ENCODE measurements around the gene REPIN1.

DNA sequence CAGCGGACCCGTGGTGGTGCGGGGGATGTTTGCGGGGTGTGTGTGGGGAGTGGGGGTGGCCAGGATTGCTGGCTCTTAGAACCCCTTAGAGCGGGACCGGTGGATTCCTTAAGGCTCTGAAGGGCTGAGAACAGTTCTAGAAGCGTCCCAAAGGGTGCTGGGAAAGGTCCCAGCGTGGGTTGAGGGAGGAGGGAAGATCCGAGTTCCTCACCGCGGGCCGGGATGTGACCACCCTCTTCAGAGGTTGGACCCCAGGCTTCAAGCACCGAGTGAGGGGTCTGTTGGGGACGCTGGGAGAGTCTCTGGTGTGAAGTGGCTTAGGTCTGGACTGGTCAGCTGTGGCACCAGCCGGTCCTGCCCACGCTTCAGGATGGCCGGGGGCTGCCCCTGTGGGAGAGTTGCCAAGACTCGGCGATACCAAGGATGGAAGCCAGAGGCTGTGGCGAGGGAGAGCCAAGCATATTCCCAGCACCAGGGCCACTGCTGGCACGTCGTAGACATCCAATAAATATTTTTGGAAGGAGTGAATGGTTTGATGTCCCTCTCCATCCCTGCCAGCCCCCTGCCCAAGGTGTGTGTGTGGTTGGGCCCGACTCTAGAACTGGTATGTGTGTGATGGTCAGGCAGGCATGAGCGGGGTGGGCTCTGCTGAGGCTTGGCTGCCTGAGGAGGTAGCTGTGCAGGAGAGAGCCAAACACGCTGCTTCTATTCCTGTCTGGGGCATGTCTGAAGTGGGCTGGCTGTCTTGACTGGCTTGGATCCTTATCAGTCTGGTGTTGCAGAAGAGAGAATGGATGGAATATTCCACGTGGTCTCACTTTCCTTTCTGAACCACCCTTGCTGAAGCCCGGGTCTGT, 29.7 kb downstream of the REPIN1 start:
- TF ChIP-seq, protein P1, sequence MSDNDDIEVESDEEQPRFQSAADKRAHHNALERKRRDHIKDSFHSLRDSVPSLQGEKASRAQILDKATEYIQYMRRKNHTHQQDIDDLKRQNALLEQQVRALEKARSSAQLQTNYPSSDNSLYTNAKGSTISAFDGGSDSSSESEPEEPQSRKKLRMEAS (IDR thresholded peaks at IDR 0.05; ENCODE audit: low read depth) = no peak
- no peak for TF ChIP-seq GABPA (IDR thresholded peaks at IDR 0.05; ENCODE audit: low read depth)
- TF ChIP-seq EP300 (IDR thresholded peaks at IDR 0.05; ENCODE audit: borderline replicate concordance in 1 of 2, low read depth in 1 of 2, low read length in 1 of 2) = no peak
- no peak for TF ChIP-seq POLR2AphosphoS5 (IDR thresholded peaks at IDR 0.05; ENCODE audit: low read depth, low read length)
- TF ChIP-seq, protein P2, sequence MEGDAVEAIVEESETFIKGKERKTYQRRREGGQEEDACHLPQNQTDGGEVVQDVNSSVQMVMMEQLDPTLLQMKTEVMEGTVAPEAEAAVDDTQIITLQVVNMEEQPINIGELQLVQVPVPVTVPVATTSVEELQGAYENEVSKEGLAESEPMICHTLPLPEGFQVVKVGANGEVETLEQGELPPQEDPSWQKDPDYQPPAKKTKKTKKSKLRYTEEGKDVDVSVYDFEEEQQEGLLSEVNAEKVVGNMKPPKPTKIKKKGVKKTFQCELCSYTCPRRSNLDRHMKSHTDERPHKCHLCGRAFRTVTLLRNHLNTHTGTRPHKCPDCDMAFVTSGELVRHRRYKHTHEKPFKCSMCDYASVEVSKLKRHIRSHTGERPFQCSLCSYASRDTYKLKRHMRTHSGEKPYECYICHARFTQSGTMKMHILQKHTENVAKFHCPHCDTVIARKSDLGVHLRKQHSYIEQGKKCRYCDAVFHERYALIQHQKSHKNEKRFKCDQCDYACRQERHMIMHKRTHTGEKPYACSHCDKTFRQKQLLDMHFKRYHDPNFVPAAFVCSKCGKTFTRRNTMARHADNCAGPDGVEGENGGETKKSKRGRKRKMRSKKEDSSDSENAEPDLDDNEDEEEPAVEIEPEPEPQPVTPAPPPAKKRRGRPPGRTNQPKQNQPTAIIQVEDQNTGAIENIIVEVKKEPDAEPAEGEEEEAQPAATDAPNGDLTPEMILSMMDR (IDR thresholded peaks at IDR 0.05) = no peak
- TF ChIP-seq NRF1 (IDR thresholded peaks at IDR 0.05; ENCODE audit: low read depth, low read length) = no peak
- TF ChIP-seq GATA2 (CRISPR knock-in tag; IDR thresholded peaks at IDR 0.05) = no peak
- TF ChIP-seq, protein P3, sequence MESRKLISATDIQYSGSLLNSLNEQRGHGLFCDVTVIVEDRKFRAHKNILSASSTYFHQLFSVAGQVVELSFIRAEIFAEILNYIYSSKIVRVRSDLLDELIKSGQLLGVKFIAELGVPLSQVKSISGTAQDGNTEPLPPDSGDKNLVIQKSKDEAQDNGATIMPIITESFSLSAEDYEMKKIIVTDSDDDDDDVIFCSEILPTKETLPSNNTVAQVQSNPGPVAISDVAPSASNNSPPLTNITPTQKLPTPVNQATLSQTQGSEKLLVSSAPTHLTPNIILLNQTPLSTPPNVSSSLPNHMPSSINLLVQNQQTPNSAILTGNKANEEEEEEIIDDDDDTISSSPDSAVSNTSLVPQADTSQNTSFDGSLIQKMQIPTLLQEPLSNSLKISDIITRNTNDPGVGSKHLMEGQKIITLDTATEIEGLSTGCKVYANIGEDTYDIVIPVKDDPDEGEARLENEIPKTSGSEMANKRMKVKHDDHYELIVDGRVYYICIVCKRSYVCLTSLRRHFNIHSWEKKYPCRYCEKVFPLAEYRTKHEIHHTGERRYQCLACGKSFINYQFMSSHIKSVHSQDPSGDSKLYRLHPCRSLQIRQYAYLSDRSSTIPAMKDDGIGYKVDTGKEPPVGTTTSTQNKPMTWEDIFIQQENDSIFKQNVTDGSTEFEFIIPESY (IDR thresholded peaks at IDR 0.05; ENCODE audit: borderline replicate concordance, low read depth) = no peak
